Fibroblast of mammary gland (primary cell): ENCODE measurements around the gene HNRNPA1.

ENCODE experiments used
- DNase-seq: peaks from one replicate; pipeline ENCODE4 v3.0.0-alpha.2; 2010; ENCODE audit warnings: low read depth
- H3K4me3 ChIP-seq: 2 replicates; pipeline ENCODE4 v1.5.1; 2011; ENCODE audit warnings: low read depth, mild to moderate bottlenecking, low read length, moderate library complexity; ENCODE audit not compliant: control insufficient read depth
- CTCF ChIP-seq: conservative IDR thresholded peaks from 2 replicates; pipeline ENCODE4 v1.5.1; 2011; ENCODE audit warnings: low read depth, low read length, inconsistent platforms; ENCODE audit not compliant: control insufficient read depth, insufficient read depth

The HNRNPA1 gene

GRCh38 chr12:54246011-54246641 is 34.4 kb upstream of the HNRNPA1 start:
- no peak for DNase-seq
- no peak for TF ChIP-seq CTCF
- no peak overlapping the region for H3K4me3 ChIP-seq

GRCh38 chr12:54249489-54249888 is 31.0 kb upstream of the HNRNPA1 start:
- H3K4me3 ChIP-seq = no peak overlapping the region
- no peak for DNase-seq
- no peak for TF ChIP-seq CTCF

GRCh38 chr12:54251667-54252284 is 28.8 kb upstream of the HNRNPA1 start:
- TF ChIP-seq CTCF = peak; percentile 73
- H3K4me3 ChIP-seq = no peak overlapping the region
- peak; percentile 60 for DNase-seq

- DNase-seq = no peak
- H3K4me3 ChIP-seq = no peak overlapping the region
- TF ChIP-seq CTCF = no peak
Measured at GRCh38 chr12:54253240-54253639, 27.3 kb upstream of the HNRNPA1 start.

- H3K4me3 ChIP-seq = no peak overlapping the region
- TF ChIP-seq CTCF = no peak
- DNase-seq = no peak
Measured at GRCh38 chr12:54257332-54257731, 23.2 kb upstream of the HNRNPA1 start.

GRCh38 chr12:54258201-54258681 is 22.3 kb upstream of the HNRNPA1 start:
- TF ChIP-seq CTCF = no peak
- no peak for DNase-seq
- H3K4me3 ChIP-seq = no peak overlapping the region
